Astrocyte (in vitro differentiated cells and primary cell): ENCODE data around the gene ANOS1.

Source experiments
- EZH2 ChIP-seq: IDR thresholded peaks from 2 replicates; pipeline ENCODE4 v1.6.1; 2012; ENCODE audit warnings: mild to moderate bottlenecking, low read length, inconsistent platforms; ENCODE audit not compliant: insufficient read depth
- TF ChIP-seq, protein P1 (sequence below): IDR thresholded peaks from 2 replicates; pipeline ENCODE4 v1.5.1; 2011; ENCODE audit warnings: low read depth, mild to moderate bottlenecking, inconsistent platforms, low read length, moderate library complexity; ENCODE audit not compliant: insufficient read depth

- TF ChIP-seq, protein P1, sequence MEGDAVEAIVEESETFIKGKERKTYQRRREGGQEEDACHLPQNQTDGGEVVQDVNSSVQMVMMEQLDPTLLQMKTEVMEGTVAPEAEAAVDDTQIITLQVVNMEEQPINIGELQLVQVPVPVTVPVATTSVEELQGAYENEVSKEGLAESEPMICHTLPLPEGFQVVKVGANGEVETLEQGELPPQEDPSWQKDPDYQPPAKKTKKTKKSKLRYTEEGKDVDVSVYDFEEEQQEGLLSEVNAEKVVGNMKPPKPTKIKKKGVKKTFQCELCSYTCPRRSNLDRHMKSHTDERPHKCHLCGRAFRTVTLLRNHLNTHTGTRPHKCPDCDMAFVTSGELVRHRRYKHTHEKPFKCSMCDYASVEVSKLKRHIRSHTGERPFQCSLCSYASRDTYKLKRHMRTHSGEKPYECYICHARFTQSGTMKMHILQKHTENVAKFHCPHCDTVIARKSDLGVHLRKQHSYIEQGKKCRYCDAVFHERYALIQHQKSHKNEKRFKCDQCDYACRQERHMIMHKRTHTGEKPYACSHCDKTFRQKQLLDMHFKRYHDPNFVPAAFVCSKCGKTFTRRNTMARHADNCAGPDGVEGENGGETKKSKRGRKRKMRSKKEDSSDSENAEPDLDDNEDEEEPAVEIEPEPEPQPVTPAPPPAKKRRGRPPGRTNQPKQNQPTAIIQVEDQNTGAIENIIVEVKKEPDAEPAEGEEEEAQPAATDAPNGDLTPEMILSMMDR = no peak
- no peak for TF ChIP-seq EZH2
Measured at GRCh38 chrX:8684201-8684965, 47.6 kb downstream of the ANOS1 start.
